ENCODE data around the gene SLC17A3. TPM values are rescaled to one million over a fixed set of nuclear protein-coding genes. Genes with fewer than 3 reads are reported as not detected.

The SLC17A3 gene
- total RNA-seq, 1 donor from 2014 or later = not detected

DNA sequence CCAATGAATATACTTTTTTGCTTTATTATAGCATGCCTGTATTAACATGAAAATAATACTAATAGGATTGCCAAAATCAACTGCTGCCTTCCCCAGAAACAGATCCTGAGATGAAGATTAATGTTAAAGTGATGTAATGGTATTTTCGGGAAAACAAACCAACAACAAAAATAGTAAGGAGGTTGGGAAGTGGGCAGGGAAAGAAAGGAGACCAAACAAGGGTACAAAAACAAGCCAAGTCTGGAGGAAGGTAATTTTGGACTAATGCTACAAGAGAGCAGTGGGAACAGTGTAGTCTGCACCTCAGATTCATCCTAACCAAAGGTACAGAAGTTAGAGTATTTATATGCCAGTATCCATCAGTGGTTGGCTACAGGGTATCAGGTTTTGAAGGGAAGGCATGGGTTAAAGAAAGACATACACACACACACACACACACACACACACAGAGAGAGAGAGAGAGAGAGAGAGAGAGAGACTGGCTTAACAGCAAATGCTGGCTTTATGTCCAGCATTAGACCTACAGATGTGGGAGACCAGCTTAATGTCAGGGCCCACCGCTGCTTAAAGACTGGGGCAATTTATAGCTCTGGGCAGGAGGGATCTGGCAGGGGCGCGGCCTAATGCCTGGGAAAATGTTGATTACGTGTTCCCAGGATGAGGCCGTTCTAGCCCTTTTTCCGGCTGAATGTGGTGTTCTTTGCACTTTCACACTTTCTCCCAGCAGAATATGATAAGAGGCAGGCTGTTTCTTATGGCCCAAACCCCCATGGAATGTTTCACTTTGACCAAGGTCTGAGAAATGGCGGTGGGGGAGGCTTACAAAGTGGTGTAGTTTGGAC lies 38.4 kb downstream of the SLC17A3 start:
- Histone ChIP-seq H3K4me1 (no peaks in the 10 kb centered on the region), H3K27me3 (ENCODE audit: low read depth) (no peaks in the 10 kb centered on the region), H3K36me3 (no peaks in the 10 kb centered on the region), H3K9me3 (no peaks in the 10 kb centered on the region), H3K4me3 (no peak overlapping the region), H3K27ac (peak overlapping the region; percentile 14)
- ATAC-seq = no peak
- DNase-seq = no peak
- TF ChIP-seq, protein P1, sequence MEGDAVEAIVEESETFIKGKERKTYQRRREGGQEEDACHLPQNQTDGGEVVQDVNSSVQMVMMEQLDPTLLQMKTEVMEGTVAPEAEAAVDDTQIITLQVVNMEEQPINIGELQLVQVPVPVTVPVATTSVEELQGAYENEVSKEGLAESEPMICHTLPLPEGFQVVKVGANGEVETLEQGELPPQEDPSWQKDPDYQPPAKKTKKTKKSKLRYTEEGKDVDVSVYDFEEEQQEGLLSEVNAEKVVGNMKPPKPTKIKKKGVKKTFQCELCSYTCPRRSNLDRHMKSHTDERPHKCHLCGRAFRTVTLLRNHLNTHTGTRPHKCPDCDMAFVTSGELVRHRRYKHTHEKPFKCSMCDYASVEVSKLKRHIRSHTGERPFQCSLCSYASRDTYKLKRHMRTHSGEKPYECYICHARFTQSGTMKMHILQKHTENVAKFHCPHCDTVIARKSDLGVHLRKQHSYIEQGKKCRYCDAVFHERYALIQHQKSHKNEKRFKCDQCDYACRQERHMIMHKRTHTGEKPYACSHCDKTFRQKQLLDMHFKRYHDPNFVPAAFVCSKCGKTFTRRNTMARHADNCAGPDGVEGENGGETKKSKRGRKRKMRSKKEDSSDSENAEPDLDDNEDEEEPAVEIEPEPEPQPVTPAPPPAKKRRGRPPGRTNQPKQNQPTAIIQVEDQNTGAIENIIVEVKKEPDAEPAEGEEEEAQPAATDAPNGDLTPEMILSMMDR (IDR thresholded peaks at IDR 0.05) = no peak
- intact Hi-C loops (cut with DNase I) = no loop called here

DNA sequence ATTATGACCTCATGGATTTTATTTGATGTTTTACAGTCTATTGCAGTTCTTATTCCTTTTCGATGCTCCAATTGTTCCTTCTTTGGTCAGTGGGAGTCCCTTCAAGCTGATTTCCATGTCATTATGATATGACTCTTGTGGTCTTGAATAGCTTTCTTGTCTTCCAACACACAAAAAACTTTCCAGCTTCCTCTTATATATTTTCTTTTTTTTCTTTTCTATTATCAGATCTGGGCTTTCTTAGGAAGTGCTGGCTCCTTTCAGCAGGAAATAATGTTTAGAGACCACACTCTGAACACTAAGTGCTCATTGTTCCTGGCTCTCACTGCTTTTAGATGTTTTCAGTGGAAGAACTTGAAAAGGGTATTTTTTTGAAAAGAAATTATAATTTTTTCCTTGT lies 39.1 kb downstream of the SLC17A3 start:
- no peaks in the 10 kb centered on the region for H3K9me3 ChIP-seq
- H3K36me3 ChIP-seq = no peaks in the 10 kb centered on the region
- no peaks in the 10 kb centered on the region for H3K27me3 ChIP-seq (ENCODE audit: low read depth)
- H3K4me3 ChIP-seq = no peak overlapping the region
- H3K4me1 ChIP-seq = no peaks in the 10 kb centered on the region
- ATAC-seq (no peak), DNase-seq (no peak)
- TF ChIP-seq, protein P1 (IDR thresholded peaks at IDR 0.05) = no peak
- intact Hi-C loops (cut with DNase I) = no loop called here
- no peak overlapping the region for H3K27ac ChIP-seq

DNA sequence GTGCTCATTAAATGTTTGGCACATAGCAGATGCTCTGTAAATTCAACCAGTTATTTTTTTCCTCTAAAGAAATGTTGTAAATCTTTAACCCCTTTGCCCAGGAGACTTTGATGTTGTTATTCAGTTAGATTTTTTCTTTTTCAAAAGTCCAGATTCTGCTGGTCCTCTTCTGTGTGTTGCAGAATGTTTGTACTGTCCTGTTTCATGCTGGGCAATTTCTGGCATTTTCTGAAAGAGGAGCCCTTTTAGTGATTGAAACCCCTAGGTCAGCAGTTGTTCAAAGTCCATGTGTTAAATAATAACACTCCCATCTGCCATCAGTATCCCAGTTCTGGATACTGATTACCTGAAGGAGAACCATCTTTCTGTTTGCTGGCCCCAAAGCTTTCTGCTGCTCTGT lies 40.9 kb downstream of the SLC17A3 start:
- H3K4me1 ChIP-seq = no peaks in the 10 kb centered on the region
- intact Hi-C loops (cut with DNase I) = no loop called here
- no peak overlapping the region for H3K4me3 ChIP-seq
- no peaks in the 10 kb centered on the region for H3K27me3 ChIP-seq (ENCODE audit: low read depth)
- DNase-seq (no peak), ATAC-seq (no peak)
- no peaks in the 10 kb centered on the region for H3K9me3 ChIP-seq
- TF ChIP-seq, protein P1 (IDR thresholded peaks at IDR 0.05) = no peak
- no peaks in the 10 kb centered on the region for H3K36me3 ChIP-seq
- no peak overlapping the region for H3K27ac ChIP-seq

DNA sequence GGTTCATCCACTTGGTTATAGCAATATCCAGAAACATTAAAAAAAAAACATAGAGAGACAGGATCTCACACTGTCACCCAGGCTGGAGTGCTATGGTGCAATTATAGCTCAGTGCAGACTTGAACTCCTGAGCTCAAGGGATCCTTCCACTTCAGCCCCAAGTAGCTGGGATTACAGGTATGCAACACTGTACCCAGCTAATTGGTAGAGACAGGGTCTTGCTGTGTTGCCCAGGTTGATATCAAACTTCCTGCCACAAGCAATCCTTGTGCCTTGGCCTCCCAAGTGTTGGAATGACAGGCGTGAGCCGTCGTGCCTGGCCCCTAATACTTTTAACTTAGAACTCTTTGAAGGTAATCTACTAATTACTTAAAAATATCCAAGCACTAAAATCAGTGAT lies 41.4 kb downstream of the SLC17A3 start:
- ATAC-seq = no peak
- Histone ChIP-seq H3K4me1 (no peaks in the 10 kb centered on the region), H3K27ac (no peak overlapping the region), H3K4me3 (no peak overlapping the region), H3K27me3 (ENCODE audit: low read depth) (no peaks in the 10 kb centered on the region), H3K9me3 (no peaks in the 10 kb centered on the region), H3K36me3 (no peaks in the 10 kb centered on the region)
- intact Hi-C loops (cut with DNase I) = no loop called here
- TF ChIP-seq, protein P1 (IDR thresholded peaks at IDR 0.05) = no peak
- DNase-seq = no peak

DNA sequence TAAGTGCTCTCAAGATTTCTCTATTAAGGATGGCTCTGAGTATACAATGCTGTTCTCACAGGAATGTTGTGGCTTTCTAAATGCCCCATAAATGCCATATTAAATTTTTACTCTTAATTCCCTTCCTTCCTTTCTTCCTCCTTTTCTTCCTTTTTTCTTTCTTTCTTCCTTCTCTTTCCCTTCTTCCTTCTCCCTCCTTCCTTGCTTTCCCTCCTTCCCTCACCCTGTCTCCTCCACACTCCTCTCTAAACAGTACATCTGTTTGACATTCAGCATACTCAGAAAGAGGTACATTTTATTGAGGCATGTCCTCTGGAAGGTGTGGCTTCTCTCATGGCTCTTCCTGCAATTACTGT lies 41.8 kb downstream of the SLC17A3 start:
- Histone ChIP-seq H3K36me3 (no peaks in the 10 kb centered on the region), H3K4me3 (no peak overlapping the region), H3K9me3 (no peaks in the 10 kb centered on the region), H3K27ac (no peak overlapping the region), H3K4me1 (no peaks in the 10 kb centered on the region), H3K27me3 (ENCODE audit: low read depth) (no peaks in the 10 kb centered on the region)
- no peak for ATAC-seq
- no peak for DNase-seq
- TF ChIP-seq, protein P1 (IDR thresholded peaks at IDR 0.05) = no peak
- intact Hi-C loops (cut with DNase I) = no loop called here
